Caco-2 (cell line): ENCODE results near the gene EPS15. TPM values are rescaled to one million over a fixed set of nuclear protein-coding genes. Genes with fewer than 3 reads are reported as not detected.
"Not testable (repeated sequence)": the region's sequence is repeated elsewhere in the genome, so short reads cannot be mapped to it uniquely, and the experiment has no call there.

ENCODE experiments used
- BruUV-seq: library from RNA; stranded (reverse); fragments of 400-500 nt; replicated peaks from 2 replicates; lab custom pipeline; 2021; lab: Mats Ljungman, UMichigan
- CTCF ChIA-PET: fragments of 300-600 bp; sonication (Branson Sonifier 250); formaldehyde crosslinking; loops from one replicate; lab custom pipeline; 2022; ENCODE audit warnings: antibody characterized with exemption; lab: Charles Lee
- POLR2A ChIA-PET: fragments of 300-600 bp; sonication (Branson Sonifier 250); formaldehyde crosslinking; loops from one replicate; lab custom pipeline; 2022; ENCODE audit warnings: antibody characterized with exemption; lab: Charles Lee
- DNase-seq, 2 experiments: peaks; one replicate each; pipeline versions ENCODE4 v3.0.0 to v3.0.0-alpha.2; 2020 to 2022
- H3K27me3 ChIP-seq: replicated peaks from 2 replicates; pipeline ENCODE4 v1.6.0; 2011; ENCODE audit warnings: low read length; ENCODE audit not compliant: control insufficient read depth, insufficient read depth
- H3K36me3 ChIP-seq: 2 replicates; pipeline ENCODE4 v1.5.1; 2011; ENCODE audit warnings: low read length; ENCODE audit not compliant: control insufficient read depth, insufficient read depth
- H3K4me1 ChIP-seq: fragments of 250-450 bp; sonication (Bioruptor Pico); 2 replicates; pipeline ENCODE4 v1.5.1; 2020; ENCODE audit warnings: mild to moderate bottlenecking
- H3K4me3 ChIP-seq: 2 replicates; pipeline ENCODE4 v1.5.1; 2011; ENCODE audit warnings: low read depth, mild to moderate bottlenecking, control low read depth, low read length
- H3K9me3 ChIP-seq: fragments of 250-450 bp; sonication (Bioruptor Pico); 2 replicates; pipeline ENCODE4 v1.5.1; 2020; ENCODE audit warnings: mild to moderate bottlenecking, moderate library complexity
- H3K27ac Mint-ChIP-seq: one replicate; pipeline ENCODE4 v1.8.0; 2022; ENCODE audit warnings: mixed read lengths; ENCODE audit not compliant: unreplicated experiment
- H3K27me3 Mint-ChIP-seq: one replicate; pipeline ENCODE4 v1.8.0; 2022; ENCODE audit warnings: mixed read lengths; ENCODE audit not compliant: insufficient read depth, unreplicated experiment
- H3K36me3 Mint-ChIP-seq: one replicate; pipeline ENCODE4 v1.8.0; 2022; ENCODE audit warnings: mild to moderate bottlenecking, mixed read lengths; ENCODE audit not compliant: insufficient read depth, unreplicated experiment
- H3K4me1 Mint-ChIP-seq: one replicate; pipeline ENCODE4 v1.8.0; 2022; ENCODE audit warnings: low read depth, mixed read lengths; ENCODE audit not compliant: unreplicated experiment
- H3K4me3 Mint-ChIP-seq: one replicate; pipeline ENCODE4 v1.8.0; 2022; ENCODE audit warnings: mild to moderate bottlenecking, moderate library complexity, mixed read lengths; ENCODE audit not compliant: unreplicated experiment
- H3K9me3 Mint-ChIP-seq: one replicate; pipeline ENCODE4 v1.8.0; 2022; ENCODE audit warnings: mixed read lengths; ENCODE audit not compliant: unreplicated experiment
- intact Hi-C: fragments of 100-400 bp; cut with micrococcal nuclease; formaldehyde crosslinking; loops from one replicate; pipeline ENCODE4 v1.10.0; 2022; ENCODE audit not compliant: unreplicated experiment
- total RNA-seq: library from RNA; stranded (reverse); gene quantifications from 2 replicates; pipeline ENCODE4 v1.2.3, GENCODE V29; 2022
- TF ChIP-seq, protein P1 (sequence below), 2 experiments: fragments of 200-600 bp in 1 of 2; IDR thresholded peaks; 1 replicate in 1 of 2; 2 replicates in 1 of 2; pipeline versions ENCODE4 v1.5.1 to v1.8.0; 2011 to 2022; ENCODE audit warnings: antibody characterized with exemption in 1 of 2, control low read depth in 1 of 2, inconsistent platforms in 1 of 2, low read depth in 1 of 2, low read length in 1 of 2, mild to moderate bottlenecking in 1 of 2, moderate library complexity in 1 of 2; ENCODE audit not compliant: insufficient read depth in 1 of 2, severe bottlenecking in 1 of 2, unreplicated experiment in 1 of 2

The EPS15 gene
- total RNA-seq, 1 experiment from 2014 or later = 41.5 TPM

DNA sequence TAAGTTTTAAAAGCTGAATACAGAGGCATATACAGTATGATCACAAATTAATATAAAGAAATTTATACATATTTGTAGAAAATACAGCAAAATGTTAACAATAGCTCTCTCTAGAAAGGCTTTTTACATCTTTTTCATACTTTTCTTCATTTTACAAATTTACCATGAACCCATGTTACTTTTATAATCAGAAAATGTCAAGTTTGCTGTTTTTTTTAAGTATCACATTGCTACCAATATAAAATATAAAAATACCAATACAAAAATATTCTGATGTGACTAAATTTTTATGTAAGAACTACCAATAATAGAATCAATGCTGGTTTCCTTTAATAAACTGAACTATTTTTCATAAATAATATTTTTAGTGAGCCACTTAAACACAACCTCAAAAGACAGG, 104.3 kb downstream of the EPS15 start:
- Histone ChIP-seq H3K4me3 (no peak overlapping the region), H3K4me1 (peaks cover 32% of the 10 kb centered on the region), H3K36me3 (no peaks in the 10 kb centered on the region), H3K27me3 (no peaks in the 10 kb centered on the region), H3K9me3 (no peaks in the 10 kb centered on the region)
- ChIA-PET CTCF (no interaction called here), POLR2A (no interaction called here)
- TF ChIP-seq, protein P1, sequence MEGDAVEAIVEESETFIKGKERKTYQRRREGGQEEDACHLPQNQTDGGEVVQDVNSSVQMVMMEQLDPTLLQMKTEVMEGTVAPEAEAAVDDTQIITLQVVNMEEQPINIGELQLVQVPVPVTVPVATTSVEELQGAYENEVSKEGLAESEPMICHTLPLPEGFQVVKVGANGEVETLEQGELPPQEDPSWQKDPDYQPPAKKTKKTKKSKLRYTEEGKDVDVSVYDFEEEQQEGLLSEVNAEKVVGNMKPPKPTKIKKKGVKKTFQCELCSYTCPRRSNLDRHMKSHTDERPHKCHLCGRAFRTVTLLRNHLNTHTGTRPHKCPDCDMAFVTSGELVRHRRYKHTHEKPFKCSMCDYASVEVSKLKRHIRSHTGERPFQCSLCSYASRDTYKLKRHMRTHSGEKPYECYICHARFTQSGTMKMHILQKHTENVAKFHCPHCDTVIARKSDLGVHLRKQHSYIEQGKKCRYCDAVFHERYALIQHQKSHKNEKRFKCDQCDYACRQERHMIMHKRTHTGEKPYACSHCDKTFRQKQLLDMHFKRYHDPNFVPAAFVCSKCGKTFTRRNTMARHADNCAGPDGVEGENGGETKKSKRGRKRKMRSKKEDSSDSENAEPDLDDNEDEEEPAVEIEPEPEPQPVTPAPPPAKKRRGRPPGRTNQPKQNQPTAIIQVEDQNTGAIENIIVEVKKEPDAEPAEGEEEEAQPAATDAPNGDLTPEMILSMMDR (IDR thresholded peaks at IDR 0.05; ENCODE audit: insufficient read depth in 1 of 2, low read depth in 1 of 2, low read length in 1 of 2, severe bottlenecking in 1 of 2, unreplicated experiment in 1 of 2) = no peak
- Mint-ChIP-seq H3K27me3 (no peaks in the 10 kb centered on the region), H3K4me3 (no peak overlapping the region), H3K27ac (no peak overlapping the region), H3K9me3 (no peaks in the 10 kb centered on the region), H3K36me3 (peaks cover 6% of the 10 kb centered on the region), H3K4me1 (peaks cover 23% of the 10 kb centered on the region)
- BruUV-seq = no TSS peak
- DNase-seq = no peak
- intact Hi-C loops = no loop called here

DNA sequence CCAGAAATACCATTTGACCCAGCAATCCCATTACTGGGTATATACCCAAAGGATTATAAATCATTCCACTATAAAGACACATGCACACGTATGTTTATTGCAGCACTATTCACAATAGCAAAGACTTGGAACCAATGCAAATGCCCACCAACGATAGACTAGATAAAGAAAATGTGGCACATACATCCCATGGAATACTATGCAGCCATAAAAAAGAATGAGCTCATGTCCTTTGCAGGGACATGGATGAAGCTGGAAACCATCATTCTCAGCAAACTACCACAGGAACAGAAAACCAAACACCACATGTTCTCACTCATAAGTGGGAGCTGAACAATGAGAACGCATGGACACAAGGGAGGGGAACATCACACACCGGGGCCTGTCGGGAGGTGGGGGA, 107.2 kb downstream of the EPS15 start:
- POLR2A ChIA-PET, H3K27me3 ChIP-seq, H3K4me3 Mint-ChIP-seq, H3K36me3 ChIP-seq, H3K9me3 Mint-ChIP-seq, CTCF ChIA-PET, H3K27me3 Mint-ChIP-seq, H3K9me3 ChIP-seq, H3K4me1 Mint-ChIP-seq, H3K4me3 ChIP-seq, DNase-seq, BruUV-seq: not testable (repeated sequence)
- Mint-ChIP-seq H3K27ac (peak overlapping the region; percentile 77), H3K36me3 (peaks cover 26% of the 10 kb centered on the region)
- H3K4me1 ChIP-seq = peaks cover 41% of the 10 kb centered on the region
- intact Hi-C loops = loop anchor here (2.0 kb wide), 1 partner anchor 107 kb away; the partner anchor contains the start of gene EPS15

DNA sequence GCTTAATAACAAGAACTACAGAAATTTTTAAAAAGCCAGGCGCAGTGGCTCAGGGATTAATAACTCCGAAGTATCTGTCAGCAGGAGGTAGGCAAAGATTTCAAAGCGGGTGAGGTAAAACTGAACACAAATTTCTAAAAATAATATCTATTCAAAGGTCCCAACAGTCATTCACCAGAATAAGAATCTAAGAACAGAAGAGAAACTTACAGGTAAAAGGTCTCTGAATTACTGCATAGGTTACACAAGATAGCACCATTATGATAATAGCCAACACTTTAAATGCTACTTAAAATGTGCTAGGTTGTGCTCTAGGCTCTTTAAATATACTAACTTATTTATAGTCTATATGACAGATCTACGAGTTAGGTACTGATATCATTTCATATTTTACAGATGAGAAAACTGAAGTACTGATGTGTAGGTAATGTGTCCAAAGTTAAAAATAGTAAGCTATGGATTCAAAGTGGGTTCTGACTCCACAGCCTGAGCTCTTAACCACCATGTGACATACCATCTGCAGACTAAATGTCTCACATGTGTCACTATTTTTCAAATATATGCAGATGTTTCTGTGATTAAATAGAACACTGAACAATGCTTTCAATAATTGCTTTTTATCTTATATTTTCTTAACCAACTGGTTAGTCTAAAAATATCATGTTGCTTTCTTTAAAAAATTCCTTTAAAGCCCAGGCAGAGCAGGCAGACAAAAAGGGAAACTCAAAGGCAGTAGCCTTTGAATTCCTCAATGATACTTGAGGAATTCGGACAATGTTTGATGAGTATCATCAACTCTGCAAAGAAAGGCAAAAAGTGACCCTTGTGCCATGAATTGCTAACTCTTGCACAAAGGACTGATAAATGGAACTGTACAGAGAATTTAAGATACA, 108.3 kb downstream of the EPS15 start:
- Histone ChIP-seq H3K9me3 (no peaks in the 10 kb centered on the region), H3K4me1 (peaks cover 41% of the 10 kb centered on the region), H3K27me3 (no peaks in the 10 kb centered on the region), H3K4me3 (no peak overlapping the region), H3K36me3 (no peaks in the 10 kb centered on the region)
- ChIA-PET CTCF (no interaction called here), POLR2A (interaction anchor here (0.5 kb wide), 1 partner anchor 1660 kb away, joined by 3 read pairs; no protein-coding TSS in a partner anchor)
- H3K4me3 Mint-ChIP-seq = peak overlapping the region; percentile 29
- no peaks in the 10 kb centered on the region for H3K27me3 Mint-ChIP-seq
- DNase-seq = peak in 1 of 2 experiments; percentile 55
- BruUV-seq = no TSS peak
- TF ChIP-seq, protein P1 (IDR thresholded peaks at IDR 0.05; ENCODE audit: insufficient read depth in 1 of 2, low read depth in 1 of 2, low read length in 1 of 2, severe bottlenecking in 1 of 2, unreplicated experiment in 1 of 2) = no peak
- H3K4me1 Mint-ChIP-seq = peaks cover 8% of the 10 kb centered on the region
- peaks cover 29% of the 10 kb centered on the region for H3K36me3 Mint-ChIP-seq
- intact Hi-C loops = loop anchor here (2.0 kb wide), 1 partner anchor 108 kb away; the partner anchor contains the start of gene EPS15
- no peaks in the 10 kb centered on the region for H3K9me3 Mint-ChIP-seq
- peak overlapping the region; percentile 77 for H3K27ac Mint-ChIP-seq

DNA sequence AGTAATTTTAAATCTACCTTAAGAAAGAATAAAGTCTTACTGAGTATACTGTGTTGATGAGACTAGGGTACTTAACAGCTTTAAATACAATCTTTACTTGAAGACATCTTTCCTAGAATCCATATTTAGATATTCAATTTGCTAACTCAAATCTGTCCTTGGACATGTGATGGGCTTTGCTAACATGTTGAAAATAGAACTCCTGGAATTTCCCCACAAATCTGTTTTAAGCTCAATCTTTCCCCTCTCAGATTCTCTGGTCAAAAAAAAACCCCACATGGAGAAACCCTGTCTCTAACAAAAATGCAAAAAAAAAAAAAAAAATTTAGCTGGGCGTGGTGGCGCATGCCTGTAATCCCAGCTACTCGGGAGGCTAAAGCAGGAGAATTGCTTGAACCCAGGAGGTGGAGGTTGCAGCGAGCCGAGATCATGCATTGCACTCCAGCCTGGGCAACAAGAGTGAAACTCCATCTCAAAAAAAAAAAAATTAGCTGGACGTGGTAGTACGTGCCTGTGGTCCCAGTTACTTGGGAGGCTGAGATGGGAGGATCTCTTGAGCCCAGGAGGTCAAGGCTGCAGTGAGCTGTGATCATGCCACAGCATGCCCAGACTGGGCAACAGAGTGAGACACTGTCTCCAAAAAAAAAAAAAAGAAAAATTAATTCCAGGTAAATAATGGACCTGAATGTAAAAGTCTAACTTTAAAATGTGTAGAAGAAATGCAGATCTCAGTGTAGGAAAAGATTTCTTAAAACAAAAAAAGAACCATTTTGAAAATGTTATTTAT, 109.1 kb downstream of the EPS15 start:
- POLR2A ChIA-PET = interaction anchor here (0.5 to 0.7 kb wide), 2 partner anchors 156 to 1660 kb away, joined by 3 to 5 read pairs; no protein-coding TSS in a partner anchor
- H3K4me3 Mint-ChIP-seq, CTCF ChIA-PET: not testable (repeated sequence)

More for the DNA sequence above, 109.1 kb downstream of the EPS15 start:
- not testable (repeated sequence) for DNase-seq, H3K27me3 Mint-ChIP-seq, H3K9me3 ChIP-seq, H3K4me3 ChIP-seq, H3K9me3 Mint-ChIP-seq, H3K36me3 ChIP-seq, BruUV-seq, H3K27me3 ChIP-seq
- peak overlapping the region; percentile 77 for H3K27ac Mint-ChIP-seq
- peaks cover 34% of the 10 kb centered on the region for H3K36me3 Mint-ChIP-seq
- peaks cover 41% of the 10 kb centered on the region for H3K4me1 ChIP-seq
- H3K4me1 Mint-ChIP-seq = peaks cover 11% of the 10 kb centered on the region
- intact Hi-C loops = loop anchor here (2.0 kb wide), 1 partner anchor 109 kb away; the partner anchor contains the start of gene EPS15
